ENCODE measurements around the gene PDE11A. TPM values are rescaled to one million over a fixed set of nuclear protein-coding genes. Genes with fewer than 3 reads are reported as not detected.
A peak's percentile ranks its signal among the peaks of the same experiment; 100 is the strongest.

Gene PDE11A
- total and polyA plus RNA-seq, 4 donors = 0.03 to 1.2 (median 0.58) TPM

DNA sequence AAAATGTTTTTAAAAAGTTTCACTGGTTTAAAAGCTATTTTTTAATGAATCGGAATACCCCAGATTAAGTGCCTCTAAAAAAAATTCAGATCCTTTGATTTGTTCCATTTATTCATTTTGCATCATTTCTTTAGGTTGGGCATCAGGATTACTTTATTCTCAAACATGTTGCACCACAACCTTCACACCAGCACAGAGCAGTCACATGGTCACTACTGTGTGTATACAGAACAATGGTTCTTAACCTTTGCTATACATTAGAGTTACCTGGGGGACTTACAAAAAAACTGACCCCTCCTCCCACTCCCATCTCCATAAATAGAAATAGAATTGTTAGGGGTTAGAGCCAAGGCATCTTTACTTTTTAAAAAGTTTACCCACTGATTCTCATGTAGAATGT lies 461.8 kb downstream of the PDE11A start:
- DNase-seq = no peak
- no peaks in the 10 kb centered on the region for H3K36me3 ChIP-seq (ENCODE audit: control insufficient read depth in 1 of 2, insufficient read depth in 2 of 2, low read length in 1 of 2)
- intact Hi-C loops (cut with DNase I) = loop anchor here in 1 of 2 donors (10.0 kb wide), 1 partner anchor 466 kb away; no protein-coding TSS in a partner anchor
- WGBS, 2 donors = 93 to 97% methylated on average over 1 of the region's 1 CpG
- ATAC-seq (ENCODE audit: low FRiP score) = no peak
- no peaks in the 10 kb centered on the region for H3K9me3 ChIP-seq (ENCODE audit: control insufficient read depth, low read length)
- no peaks in the 10 kb centered on the region for H3K4me1 ChIP-seq (ENCODE audit: control insufficient read depth in 1 of 2, insufficient read depth in 2 of 2, low read length in 2 of 2)
- H3K27me3 ChIP-seq (ENCODE audit: control insufficient read depth in 1 of 2, insufficient read depth in 2 of 2, low read length in 1 of 2) = no peaks in the 10 kb centered on the region
- no peak overlapping the region for H3K27ac ChIP-seq (ENCODE audit: low read depth in 1 of 2, low read length in 2 of 2)
- no peak overlapping the region for H3K4me3 ChIP-seq (ENCODE audit: low read length in 2 of 2)

DNA sequence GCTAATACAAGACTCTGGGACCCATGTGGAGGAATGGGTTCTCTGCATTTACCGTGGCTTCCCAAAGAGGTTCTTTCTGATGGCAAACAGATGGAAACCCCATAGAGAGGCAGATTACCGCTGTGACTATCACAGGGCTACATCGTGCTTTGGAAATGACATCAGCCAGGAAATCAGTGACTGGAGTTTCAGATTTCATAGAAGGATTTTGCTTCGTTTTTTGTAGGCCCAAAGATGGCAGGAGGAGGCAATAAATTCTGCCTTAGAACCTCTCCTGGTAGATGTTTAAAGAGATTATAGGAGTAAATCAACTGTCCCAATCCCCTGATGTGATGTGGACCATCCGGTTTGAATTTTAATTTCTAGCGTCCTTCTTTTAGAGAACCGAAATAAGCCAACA lies 465.9 kb downstream of the PDE11A start:
- intact Hi-C loops (cut with DNase I) = loop anchor here in 1 of 2 donors (5.0 to 10.0 kb wide), 2 partner anchors 269 to 442 kb away; no protein-coding TSS in a partner anchor
- Histone ChIP-seq H3K9me3 (ENCODE audit: control insufficient read depth, low read length) (no peaks in the 10 kb centered on the region), H3K4me1 (ENCODE audit: control insufficient read depth in 1 of 2, insufficient read depth in 2 of 2, low read length in 2 of 2) (no peaks in the 10 kb centered on the region), H3K36me3 (ENCODE audit: control insufficient read depth in 1 of 2, insufficient read depth in 2 of 2, low read length in 1 of 2) (no peaks in the 10 kb centered on the region), H3K4me3 (ENCODE audit: low read length in 2 of 2) (no peak overlapping the region), H3K27ac (ENCODE audit: low read depth in 1 of 2, low read length in 2 of 2) (no peak overlapping the region), H3K27me3 (ENCODE audit: control insufficient read depth in 1 of 2, insufficient read depth in 2 of 2, low read length in 1 of 2) (no peaks in the 10 kb centered on the region)
- WGBS, 2 donors = 61 to 62% methylated on average over 7 of the region's 7 CpGs
- ATAC-seq (ENCODE audit: low FRiP score) = no peak
- DNase-seq = no peak

DNA sequence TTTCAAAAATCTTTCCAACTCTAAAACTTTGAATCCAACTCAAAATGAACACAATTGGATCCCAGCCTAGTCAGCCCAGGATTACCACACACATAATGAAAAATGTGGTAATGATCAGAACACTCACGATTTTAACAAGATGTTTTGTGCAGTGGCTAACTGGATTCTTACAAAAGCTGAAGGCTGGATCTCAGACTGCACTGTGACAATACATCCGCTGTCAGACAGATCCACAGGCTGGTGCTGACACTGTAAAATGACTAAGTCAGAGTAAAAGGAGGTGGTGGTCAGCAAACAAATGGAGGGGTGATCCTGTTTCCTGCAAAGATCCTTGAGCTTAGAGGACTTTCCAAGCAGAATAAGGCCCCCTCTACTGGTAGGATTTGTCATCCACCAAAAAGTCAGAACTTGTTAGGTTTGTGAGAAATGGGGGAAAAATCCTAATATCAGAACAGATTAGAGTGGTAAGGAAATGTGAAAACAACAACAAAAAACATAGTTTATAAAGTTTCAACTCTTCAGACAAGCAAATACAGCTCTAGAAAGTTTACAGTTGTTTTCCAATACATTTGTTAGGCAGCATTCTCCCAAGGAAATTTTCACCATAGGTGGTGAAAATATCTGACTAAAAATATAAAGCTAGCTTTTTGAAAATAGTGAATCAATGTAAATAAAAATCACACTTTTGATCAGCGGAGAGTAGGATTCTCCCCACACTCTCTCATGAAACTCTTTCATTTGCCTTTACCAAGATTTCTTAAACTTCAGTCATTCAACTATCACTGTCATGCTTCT lies 468.1 kb downstream of the PDE11A start:
- Histone ChIP-seq H3K27ac (ENCODE audit: low read depth in 1 of 2, low read length in 2 of 2) (no peak overlapping the region), H3K27me3 (ENCODE audit: control insufficient read depth in 1 of 2, insufficient read depth in 2 of 2, low read length in 1 of 2) (no peaks in the 10 kb centered on the region), H3K4me1 (ENCODE audit: control insufficient read depth in 1 of 2, insufficient read depth in 2 of 2, low read length in 2 of 2) (no peaks in the 10 kb centered on the region), H3K36me3 (ENCODE audit: control insufficient read depth in 1 of 2, insufficient read depth in 2 of 2, low read length in 1 of 2) (no peaks in the 10 kb centered on the region), H3K4me3 (ENCODE audit: low read length in 2 of 2) (no peak overlapping the region), H3K9me3 (ENCODE audit: control insufficient read depth, low read length) (no peaks in the 10 kb centered on the region)
- 21 to 22% methylated on average over 3 of the region's 3 CpGs for WGBS, 2 donors
- DNase-seq = no peak
- intact Hi-C loops (cut with DNase I) = loop anchor here (5.0 to 10.0 kb wide), 2 partner anchors 267 to 440 kb away; no protein-coding TSS in a partner anchor
- peak; percentile 76 for ATAC-seq (ENCODE audit: low FRiP score)

DNA sequence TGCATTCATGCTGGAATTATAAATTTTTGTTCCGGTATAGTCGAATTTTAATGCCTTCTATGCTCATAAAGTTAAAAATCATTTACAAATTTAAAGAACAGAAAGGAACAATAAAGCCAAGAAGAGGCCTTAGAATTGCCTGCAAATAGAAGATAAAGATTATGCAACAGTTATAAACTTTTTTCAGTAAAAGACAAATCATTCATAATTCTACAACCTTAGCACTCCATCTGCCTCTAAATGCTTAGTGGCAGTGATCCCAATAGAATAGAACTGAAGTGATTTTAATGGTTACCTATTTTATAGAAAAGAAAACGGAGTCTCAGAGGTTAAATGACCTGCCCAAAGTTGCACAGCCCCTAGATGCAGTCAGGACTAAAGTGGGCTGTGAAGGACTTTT lies 468.8 kb downstream of the PDE11A start:
- no peaks in the 10 kb centered on the region for H3K27me3 ChIP-seq (ENCODE audit: control insufficient read depth in 1 of 2, insufficient read depth in 2 of 2, low read length in 1 of 2)
- ATAC-seq (ENCODE audit: low FRiP score) (no peak), DNase-seq (no peak)
- WGBS, 2 donors = 66 to 80% methylated on average over 3 of the region's 3 CpGs
- H3K4me3 ChIP-seq (ENCODE audit: low read length in 2 of 2) = no peak overlapping the region
- no peaks in the 10 kb centered on the region for H3K4me1 ChIP-seq (ENCODE audit: control insufficient read depth in 1 of 2, insufficient read depth in 2 of 2, low read length in 2 of 2)
- no peaks in the 10 kb centered on the region for H3K9me3 ChIP-seq (ENCODE audit: control insufficient read depth, low read length)
- H3K27ac ChIP-seq (ENCODE audit: low read depth in 1 of 2, low read length in 2 of 2) = no peak overlapping the region
- intact Hi-C loops (cut with DNase I) = loop anchor here (5.0 to 10.0 kb wide), 2 partner anchors 266 to 439 kb away; no protein-coding TSS in a partner anchor
- H3K36me3 ChIP-seq (ENCODE audit: control insufficient read depth in 1 of 2, insufficient read depth in 2 of 2, low read length in 1 of 2) = no peaks in the 10 kb centered on the region

DNA sequence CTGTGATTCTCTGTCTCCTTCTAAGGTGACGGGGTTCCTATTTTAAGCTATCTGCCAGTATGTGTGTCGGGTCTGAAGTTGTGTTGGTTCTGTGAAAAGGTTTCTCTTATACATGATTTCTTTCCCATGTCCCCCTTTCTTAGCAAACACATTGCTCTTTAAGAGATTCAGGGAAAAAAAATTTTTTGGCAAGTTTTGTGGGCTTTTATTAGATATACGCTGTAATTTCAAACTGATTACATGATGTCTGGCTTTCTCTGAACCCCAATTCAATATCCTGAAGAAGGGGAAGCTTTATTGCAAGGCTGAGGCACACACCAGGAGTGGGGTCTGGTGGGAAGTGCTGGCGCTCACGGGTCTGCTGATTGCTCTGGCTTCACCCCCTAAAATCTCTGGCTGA lies 469.4 kb downstream of the PDE11A start:
- intact Hi-C loops (cut with DNase I) = loop anchor here (5.0 to 10.0 kb wide), 2 partner anchors 266 to 438 kb away; no protein-coding TSS in a partner anchor
- no peak overlapping the region for H3K4me3 ChIP-seq (ENCODE audit: low read length in 2 of 2)
- no peaks in the 10 kb centered on the region for H3K36me3 ChIP-seq (ENCODE audit: control insufficient read depth in 1 of 2, insufficient read depth in 2 of 2, low read length in 1 of 2)
- no peak overlapping the region for H3K27ac ChIP-seq (ENCODE audit: low read depth in 1 of 2, low read length in 2 of 2)
- ATAC-seq (ENCODE audit: low FRiP score) (no peak), DNase-seq (no peak)
- 41 to 56% methylated on average over 5 of the region's 5 CpGs for WGBS, 2 donors
- no peaks in the 10 kb centered on the region for H3K4me1 ChIP-seq (ENCODE audit: control insufficient read depth in 1 of 2, insufficient read depth in 2 of 2, low read length in 2 of 2)
- no peaks in the 10 kb centered on the region for H3K9me3 ChIP-seq (ENCODE audit: control insufficient read depth, low read length)
- no peaks in the 10 kb centered on the region for H3K27me3 ChIP-seq (ENCODE audit: control insufficient read depth in 1 of 2, insufficient read depth in 2 of 2, low read length in 1 of 2)

DNA sequence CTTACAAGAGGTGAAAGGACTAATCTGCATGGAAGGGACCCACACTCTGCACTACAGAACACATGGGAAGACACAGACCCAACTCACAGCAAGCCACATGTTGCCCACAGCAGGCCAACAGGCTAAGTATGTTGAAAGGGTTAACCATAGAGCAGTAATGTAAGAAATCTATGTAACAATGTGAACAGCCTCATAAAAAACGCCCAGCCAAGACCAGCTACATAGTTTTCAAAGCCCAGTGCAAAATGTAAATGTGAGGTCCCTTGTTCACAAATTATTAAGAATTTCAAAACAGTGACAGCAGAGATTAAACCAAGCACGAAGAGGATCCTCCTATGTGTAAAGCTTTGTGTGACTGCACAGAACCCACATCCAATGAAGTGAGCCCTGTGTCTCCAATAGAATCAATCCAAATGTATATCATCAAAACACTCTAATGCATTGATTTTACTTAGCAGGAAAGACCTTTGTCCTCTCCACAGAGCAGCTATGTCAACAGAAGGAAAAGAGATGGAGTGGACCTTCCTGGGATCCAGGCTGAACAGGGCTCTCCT lies 469.9 kb downstream of the PDE11A start:
- intact Hi-C loops (cut with DNase I) = loop anchor here (5.0 to 10.0 kb wide), 2 partner anchors 265 to 438 kb away; no protein-coding TSS in a partner anchor
- H3K9me3 ChIP-seq (ENCODE audit: control insufficient read depth, low read length) = no peaks in the 10 kb centered on the region

DNA sequence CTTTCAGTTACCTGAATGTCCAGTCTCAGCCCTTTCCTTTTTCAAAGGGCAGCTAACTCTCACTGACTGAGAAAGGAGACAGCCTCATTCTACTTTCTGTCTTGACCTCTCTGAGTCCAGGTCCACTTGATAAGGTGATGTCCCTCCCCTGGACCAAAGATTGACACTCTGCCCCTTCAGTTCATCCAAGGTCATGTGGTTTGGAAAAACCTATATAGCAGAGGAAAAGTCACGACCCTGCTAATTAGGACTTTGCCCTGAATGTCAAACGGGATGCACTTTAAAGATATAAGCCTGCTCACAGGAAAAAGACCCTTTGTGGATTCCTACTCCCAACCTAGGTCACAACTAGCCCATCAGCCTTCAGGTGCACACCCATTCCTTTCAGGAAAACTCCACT lies 471.7 kb downstream of the PDE11A start:
- Histone ChIP-seq H3K4me1 (ENCODE audit: control insufficient read depth in 1 of 2, insufficient read depth in 2 of 2, low read length in 2 of 2) (no peaks in the 10 kb centered on the region), H3K9me3 (ENCODE audit: control insufficient read depth, low read length) (no peaks in the 10 kb centered on the region), H3K4me3 (ENCODE audit: low read length in 2 of 2) (no peak overlapping the region), H3K27ac (ENCODE audit: low read depth in 1 of 2, low read length in 2 of 2) (no peak overlapping the region), H3K36me3 (ENCODE audit: control insufficient read depth in 1 of 2, insufficient read depth in 2 of 2, low read length in 1 of 2) (no peaks in the 10 kb centered on the region), H3K27me3 (ENCODE audit: control insufficient read depth in 1 of 2, insufficient read depth in 2 of 2, low read length in 1 of 2) (no peaks in the 10 kb centered on the region)
- intact Hi-C loops (cut with DNase I) = loop anchor here (5.0 to 10.0 kb wide), 2 partner anchors 264 to 436 kb away; no protein-coding TSS in a partner anchor
- WGBS, 2 donors = 86 to 87% methylated on average over 2 of the region's 2 CpGs
- no peak for ATAC-seq (ENCODE audit: low FRiP score)
- no peak for DNase-seq

More for the DNA sequence above, 469.9 kb downstream of the PDE11A start:
- Histone ChIP-seq H3K4me1 (ENCODE audit: control insufficient read depth in 1 of 2, insufficient read depth in 2 of 2, low read length in 2 of 2) (no peaks in the 10 kb centered on the region), H3K27ac (ENCODE audit: low read depth in 1 of 2, low read length in 2 of 2) (no peak overlapping the region), H3K36me3 (ENCODE audit: control insufficient read depth in 1 of 2, insufficient read depth in 2 of 2, low read length in 1 of 2) (no peaks in the 10 kb centered on the region), H3K4me3 (ENCODE audit: low read length in 2 of 2) (no peak overlapping the region), H3K27me3 (ENCODE audit: control insufficient read depth in 1 of 2, insufficient read depth in 2 of 2, low read length in 1 of 2) (no peaks in the 10 kb centered on the region)
- ATAC-seq (ENCODE audit: low FRiP score) = no peak
- no peak for DNase-seq
- 57 to 62% methylated on average over 2 of the region's 2 CpGs for WGBS, 2 donors

DNA sequence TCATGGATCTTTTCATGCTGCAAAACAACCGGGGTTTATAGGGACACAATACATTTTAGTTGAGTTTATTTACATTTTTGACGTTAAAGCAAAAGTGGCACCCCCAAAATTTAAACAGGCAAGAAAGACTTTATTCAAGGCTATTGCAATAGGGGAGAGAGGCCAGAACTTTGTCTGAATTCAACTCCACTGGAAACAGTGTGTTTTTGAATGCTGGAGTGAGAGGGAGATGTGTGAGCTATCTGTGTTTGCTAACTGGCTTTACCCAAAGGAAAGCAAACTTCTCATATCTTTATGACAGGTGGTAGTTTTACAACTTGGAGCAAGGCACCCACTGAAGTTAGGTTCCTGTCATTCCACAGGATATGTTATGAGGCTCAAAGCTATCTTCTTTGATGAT lies 472.6 kb downstream of the PDE11A start:
- ATAC-seq (ENCODE audit: low FRiP score) (no peak), DNase-seq (no peak)
- H3K27ac ChIP-seq (ENCODE audit: low read depth in 1 of 2, low read length in 2 of 2) = no peak overlapping the region
- no peaks in the 10 kb centered on the region for H3K36me3 ChIP-seq (ENCODE audit: control insufficient read depth in 1 of 2, insufficient read depth in 2 of 2, low read length in 1 of 2)
- H3K9me3 ChIP-seq (ENCODE audit: control insufficient read depth, low read length) = no peaks in the 10 kb centered on the region
- WGBS, 2 donors = 69 to 94% methylated on average over 2 of the region's 2 CpGs
- H3K27me3 ChIP-seq (ENCODE audit: control insufficient read depth in 1 of 2, insufficient read depth in 2 of 2, low read length in 1 of 2) = no peaks in the 10 kb centered on the region
- no peaks in the 10 kb centered on the region for H3K4me1 ChIP-seq (ENCODE audit: control insufficient read depth in 1 of 2, insufficient read depth in 2 of 2, low read length in 2 of 2)
- no peak overlapping the region for H3K4me3 ChIP-seq (ENCODE audit: low read length in 2 of 2)
- intact Hi-C loops (cut with DNase I) = loop anchor here (5.0 to 10.0 kb wide), 2 partner anchors 263 to 435 kb away; no protein-coding TSS in a partner anchor
